Vagina (tissue), 2 donors: ENCODE results near the gene XIAP.

Experiments
- CTCF ChIP-seq, 3 experiments: fragments of 450-650 bp in 2 of 3; fragments of 200-600 bp in 1 of 3; sonication (generic) in 1 of 3; IDR thresholded peaks; one replicate each; pipeline ENCODE4 v1.5.1; 2017 to 2019; ENCODE audit warnings: antibody characterized with exemption in 3 of 3, mild to moderate bottlenecking in 2 of 3, moderate library complexity in 2 of 3
- POLR2A ChIP-seq, 2 donors: fragments of 450-650 bp; IDR thresholded peaks; one replicate each; pipeline ENCODE4 v1.6.1; 2017; ENCODE audit warnings: antibody characterized with exemption in 2 of 2, mild to moderate bottlenecking in 2 of 2, moderate library complexity in 2 of 2

- no peak for TF ChIP-seq CTCF (IDR thresholded peaks at IDR 0.05)
- no peak for TF ChIP-seq POLR2A (IDR thresholded peaks at IDR 0.05)
Observed at GRCh38 chrX:123818243-123818642, 41.6 kb upstream of the XIAP start.
